ENCODE measurements around the gene PKHD1.

Gene PKHD1

DNA sequence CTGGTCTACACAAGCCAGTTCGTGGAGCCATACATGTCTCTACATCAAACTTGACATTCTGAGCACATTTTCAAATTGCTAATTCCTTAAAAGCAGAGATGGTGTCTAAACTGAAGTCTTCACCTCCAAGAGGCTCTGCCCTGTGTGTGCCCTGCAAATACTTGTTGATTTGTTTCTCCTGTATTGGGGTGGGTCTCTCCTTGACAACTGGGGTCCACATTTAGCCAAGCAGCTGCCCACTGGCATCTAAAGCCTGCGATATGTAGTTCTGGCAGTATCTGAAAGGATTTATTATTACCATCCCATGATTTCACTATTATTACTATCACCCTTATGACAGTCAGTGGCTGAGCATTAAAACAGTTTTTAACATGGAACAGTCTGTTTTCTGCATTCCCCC, 45.9 kb upstream of the PKHD1 start:
- TF ChIP-seq POLR2A (IDR thresholded peaks at IDR 0.05; ENCODE audit: extremely low read depth, insufficient read length): no peak
- TF ChIP-seq, protein P1, sequence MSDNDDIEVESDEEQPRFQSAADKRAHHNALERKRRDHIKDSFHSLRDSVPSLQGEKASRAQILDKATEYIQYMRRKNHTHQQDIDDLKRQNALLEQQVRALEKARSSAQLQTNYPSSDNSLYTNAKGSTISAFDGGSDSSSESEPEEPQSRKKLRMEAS (IDR thresholded peaks at IDR 0.05; ENCODE audit: low read depth, low read length): no peak
- no peak overlapping the region for H3K4me3 ChIP-seq (ENCODE audit: low read depth, low read length)
- no peak for DNase-seq (ENCODE audit: low read depth)

DNA sequence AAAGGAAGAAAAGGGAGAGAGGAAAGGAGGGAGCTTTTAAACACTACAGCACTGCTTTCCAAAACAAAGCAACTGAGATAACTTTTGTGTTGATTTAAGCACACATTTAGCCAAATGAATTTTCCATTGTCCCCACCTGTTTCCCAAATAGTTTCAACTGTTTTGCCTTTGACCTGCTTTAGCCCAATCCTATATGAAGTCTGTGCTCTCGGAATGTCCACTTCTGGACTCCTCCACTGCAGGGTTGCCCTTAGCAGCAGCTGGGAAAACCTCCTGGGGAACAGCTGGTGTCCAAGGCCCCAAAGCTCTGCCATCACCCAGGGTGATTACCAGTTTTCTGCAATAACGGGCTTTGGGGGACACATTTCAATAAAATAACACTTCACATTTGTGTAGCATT, 44.9 kb upstream of the PKHD1 start:
- TF ChIP-seq, protein P1 (IDR thresholded peaks at IDR 0.05; ENCODE audit: low read depth, low read length): no peak
- no peak for TF ChIP-seq POLR2A (IDR thresholded peaks at IDR 0.05; ENCODE audit: extremely low read depth, insufficient read length)
- TF ChIP-seq, protein P2, sequence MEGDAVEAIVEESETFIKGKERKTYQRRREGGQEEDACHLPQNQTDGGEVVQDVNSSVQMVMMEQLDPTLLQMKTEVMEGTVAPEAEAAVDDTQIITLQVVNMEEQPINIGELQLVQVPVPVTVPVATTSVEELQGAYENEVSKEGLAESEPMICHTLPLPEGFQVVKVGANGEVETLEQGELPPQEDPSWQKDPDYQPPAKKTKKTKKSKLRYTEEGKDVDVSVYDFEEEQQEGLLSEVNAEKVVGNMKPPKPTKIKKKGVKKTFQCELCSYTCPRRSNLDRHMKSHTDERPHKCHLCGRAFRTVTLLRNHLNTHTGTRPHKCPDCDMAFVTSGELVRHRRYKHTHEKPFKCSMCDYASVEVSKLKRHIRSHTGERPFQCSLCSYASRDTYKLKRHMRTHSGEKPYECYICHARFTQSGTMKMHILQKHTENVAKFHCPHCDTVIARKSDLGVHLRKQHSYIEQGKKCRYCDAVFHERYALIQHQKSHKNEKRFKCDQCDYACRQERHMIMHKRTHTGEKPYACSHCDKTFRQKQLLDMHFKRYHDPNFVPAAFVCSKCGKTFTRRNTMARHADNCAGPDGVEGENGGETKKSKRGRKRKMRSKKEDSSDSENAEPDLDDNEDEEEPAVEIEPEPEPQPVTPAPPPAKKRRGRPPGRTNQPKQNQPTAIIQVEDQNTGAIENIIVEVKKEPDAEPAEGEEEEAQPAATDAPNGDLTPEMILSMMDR (IDR thresholded peaks at IDR 0.05; ENCODE audit: low read depth, low read length): no peak
- no peak for TF ChIP-seq MYC (IDR thresholded peaks at IDR 0.05; ENCODE audit: low read depth, low read length)
- DNase-seq (ENCODE audit: low read depth): no peak
- H3K4me3 ChIP-seq (ENCODE audit: low read depth, low read length): no peak overlapping the region

DNA sequence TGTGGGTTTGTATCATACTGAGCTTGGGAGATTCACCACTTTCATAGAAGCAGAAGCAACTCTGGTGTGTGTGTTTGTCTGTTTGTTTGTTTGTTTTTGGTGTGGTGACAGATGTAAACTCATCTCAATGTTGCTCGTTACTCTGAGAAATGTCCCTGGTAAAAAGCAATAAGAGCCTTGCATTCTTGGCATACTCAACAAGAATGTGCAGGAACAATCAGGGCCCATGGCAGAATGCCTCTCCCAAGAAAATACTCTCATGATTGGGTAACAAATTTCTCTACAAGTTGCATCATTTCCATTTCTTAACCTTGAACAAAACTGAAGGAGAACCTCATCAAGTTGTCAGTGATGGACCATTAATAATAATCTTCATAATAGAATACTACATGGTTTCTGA, 43.0 kb upstream of the PKHD1 start:
- TF ChIP-seq, protein P2 (IDR thresholded peaks at IDR 0.05; ENCODE audit: low read depth, low read length): no peak
- TF ChIP-seq, protein P1 (IDR thresholded peaks at IDR 0.05; ENCODE audit: low read depth, low read length): no peak
- TF ChIP-seq MYC (IDR thresholded peaks at IDR 0.05; ENCODE audit: low read depth, low read length): no peak
- DNase-seq (ENCODE audit: low read depth): no peak
- no peak overlapping the region for H3K4me3 ChIP-seq (ENCODE audit: low read depth, low read length)

DNA sequence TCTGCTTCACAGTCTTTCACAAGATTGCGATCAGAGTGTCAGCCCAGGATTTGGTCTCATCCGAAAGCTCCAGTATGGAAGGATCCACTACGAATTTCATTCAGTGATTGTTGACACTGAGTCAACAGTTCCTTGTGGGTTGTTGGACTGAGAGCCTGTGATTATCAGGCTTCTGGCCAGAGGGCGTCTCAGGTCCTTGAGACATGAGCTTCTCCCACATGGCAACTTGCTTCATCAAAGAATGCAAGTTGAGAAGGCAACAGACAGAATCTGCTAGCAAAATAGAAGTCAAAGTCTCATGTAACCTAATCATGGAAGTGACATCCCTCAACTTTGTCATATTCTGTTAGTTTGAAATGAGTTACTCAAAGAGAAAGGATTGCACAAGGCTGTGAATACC, 40.5 kb upstream of the PKHD1 start:
- no peak overlapping the region for H3K4me3 ChIP-seq (ENCODE audit: low read depth, low read length)
- DNase-seq (ENCODE audit: low read depth): no peak
- TF ChIP-seq POLR2A (IDR thresholded peaks at IDR 0.05; ENCODE audit: extremely low read depth, insufficient read length) (no peak), MYC (IDR thresholded peaks at IDR 0.05; ENCODE audit: low read depth, low read length) (no peak)
- TF ChIP-seq, protein P1 (IDR thresholded peaks at IDR 0.05; ENCODE audit: low read depth, low read length): no peak
- TF ChIP-seq, protein P2 (IDR thresholded peaks at IDR 0.05; ENCODE audit: low read depth, low read length): no peak

DNA sequence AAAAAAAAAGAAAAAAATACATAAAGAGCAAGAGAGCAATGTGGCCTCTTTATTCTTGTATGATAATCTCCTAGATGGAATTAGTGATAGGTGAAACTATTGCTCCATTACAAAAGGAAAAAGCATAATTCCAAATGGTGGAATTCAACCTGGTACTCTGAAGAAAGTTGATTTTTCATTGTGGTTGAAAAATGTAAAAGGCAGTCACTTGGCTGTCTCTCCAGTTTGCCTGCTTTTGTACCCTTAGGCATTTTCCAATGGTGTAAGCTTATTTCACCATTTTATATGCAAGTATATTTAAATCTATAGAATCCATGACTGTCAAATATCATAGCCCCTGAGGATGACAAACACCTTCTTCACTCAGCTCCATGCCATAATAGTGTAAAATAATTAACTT, 38.8 kb upstream of the PKHD1 start:
- no peak for DNase-seq (ENCODE audit: low read depth)
- H3K4me3 ChIP-seq (ENCODE audit: low read depth, low read length): no peak overlapping the region
- TF ChIP-seq POLR2A (IDR thresholded peaks at IDR 0.05; ENCODE audit: extremely low read depth, insufficient read length): no peak
- TF ChIP-seq, protein P2 (IDR thresholded peaks at IDR 0.05; ENCODE audit: low read depth, low read length): no peak
- TF ChIP-seq, protein P1 (IDR thresholded peaks at IDR 0.05; ENCODE audit: low read depth, low read length): no peak
- TF ChIP-seq MYC (IDR thresholded peaks at IDR 0.05; ENCODE audit: low read depth, low read length): no peak

DNA sequence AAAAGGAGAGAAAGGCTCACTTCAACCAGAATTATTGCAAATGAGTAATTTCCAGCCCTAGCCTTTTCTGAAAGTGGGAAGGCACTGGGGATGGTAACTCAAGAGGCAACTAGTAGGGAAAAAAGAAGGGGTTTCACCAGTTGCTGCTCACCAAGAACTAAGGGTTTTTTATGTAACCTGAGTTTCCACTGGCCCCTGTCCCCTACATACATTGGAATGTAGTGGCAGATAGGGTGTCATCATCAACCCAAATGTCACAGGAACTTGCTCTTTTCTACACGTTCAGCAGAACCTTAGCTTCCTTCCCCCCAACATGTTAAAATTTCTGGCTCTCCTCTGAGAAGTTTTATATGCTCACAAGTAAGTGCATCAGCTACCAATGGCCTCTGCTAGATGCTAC, 38.2 kb upstream of the PKHD1 start:
- TF ChIP-seq, protein P2 (IDR thresholded peaks at IDR 0.05; ENCODE audit: low read depth, low read length): no peak
- TF ChIP-seq MYC (IDR thresholded peaks at IDR 0.05; ENCODE audit: low read depth, low read length) (no peak), POLR2A (IDR thresholded peaks at IDR 0.05; ENCODE audit: extremely low read depth, insufficient read length) (no peak)
- TF ChIP-seq, protein P1 (IDR thresholded peaks at IDR 0.05; ENCODE audit: low read depth, low read length): no peak
- no peak for DNase-seq (ENCODE audit: low read depth)
- no peak overlapping the region for H3K4me3 ChIP-seq (ENCODE audit: low read depth, low read length)
